Measurements from ENCODE around the gene SAP30BP.
A peak's percentile ranks its signal among the peaks of the same experiment; 100 is the strongest.

The SAP30BP gene

GRCh38 chr17:75688209-75688825, 21.2 kb downstream of the SAP30BP start:
- no peak for DNase-seq (ENCODE audit: low spot score)

- no peak for DNase-seq (ENCODE audit: low spot score)
These were observed 22.3 kb downstream of the SAP30BP start for GRCh38 chr17:75689441-75689873.

- DNase-seq (ENCODE audit: low spot score): no peak
These were observed 24.2 kb downstream of the SAP30BP start for GRCh38 chr17:75691371-75691791.

GRCh38 chr17:75691801-75692626, 24.9 kb downstream of the SAP30BP start:
- no peak for DNase-seq (ENCODE audit: low spot score)

GRCh38 chr17:75692976-75693375, 25.8 kb downstream of the SAP30BP start:
- DNase-seq (ENCODE audit: low spot score): no peak

- no peak for DNase-seq (ENCODE audit: low spot score)
These were observed 26.7 kb downstream of the SAP30BP start for GRCh38 chr17:75693500-75694481.

- DNase-seq (ENCODE audit: low spot score): no peak
These were observed 27.4 kb downstream of the SAP30BP start for GRCh38 chr17:75694536-75694935.

- no peak for DNase-seq (ENCODE audit: low spot score)
These were observed 28.1 kb downstream of the SAP30BP start for GRCh38 chr17:75695141-75695829.

GRCh38 chr17:75695830-75696271, 28.7 kb downstream of the SAP30BP start:
- no peak for DNase-seq (ENCODE audit: low spot score)

GRCh38 chr17:75697651-75698291, 30.6 kb downstream of the SAP30BP start:
- DNase-seq (ENCODE audit: low spot score): no peak

- DNase-seq (ENCODE audit: low spot score): no peak
These were observed 31.5 kb downstream of the SAP30BP start for GRCh38 chr17:75698659-75699058.

GRCh38 chr17:75701288-75701687, 34.1 kb downstream of the SAP30BP start:
- DNase-seq (ENCODE audit: low spot score): no peak

- no peak for DNase-seq (ENCODE audit: low spot score)
These were observed 36.1 kb downstream of the SAP30BP start for GRCh38 chr17:75703191-75703590.

- no peak for DNase-seq (ENCODE audit: low spot score)
These were observed 36.5 kb downstream of the SAP30BP start for GRCh38 chr17:75703591-75703990.

GRCh38 chr17:75704963-75705875, 38.1 kb downstream of the SAP30BP start:
- DNase-seq (ENCODE audit: low spot score): no peak

- DNase-seq (ENCODE audit: low spot score): no peak
These were observed 39.0 kb downstream of the SAP30BP start for GRCh38 chr17:75706042-75706728.

GRCh38 chr17:75707079-75707571, 40.0 kb downstream of the SAP30BP start:
- peak; percentile 84 for DNase-seq (ENCODE audit: low spot score)

- peak; percentile 52 for DNase-seq (ENCODE audit: low spot score)
These were observed 45.3 kb downstream of the SAP30BP start for GRCh38 chr17:75712446-75712845.

GRCh38 chr17:75719732-75720131, 52.6 kb downstream of the SAP30BP start:
- DNase-seq (ENCODE audit: low spot score): no peak
